ENCODE data around the gene RPS4Y2.

DNA sequence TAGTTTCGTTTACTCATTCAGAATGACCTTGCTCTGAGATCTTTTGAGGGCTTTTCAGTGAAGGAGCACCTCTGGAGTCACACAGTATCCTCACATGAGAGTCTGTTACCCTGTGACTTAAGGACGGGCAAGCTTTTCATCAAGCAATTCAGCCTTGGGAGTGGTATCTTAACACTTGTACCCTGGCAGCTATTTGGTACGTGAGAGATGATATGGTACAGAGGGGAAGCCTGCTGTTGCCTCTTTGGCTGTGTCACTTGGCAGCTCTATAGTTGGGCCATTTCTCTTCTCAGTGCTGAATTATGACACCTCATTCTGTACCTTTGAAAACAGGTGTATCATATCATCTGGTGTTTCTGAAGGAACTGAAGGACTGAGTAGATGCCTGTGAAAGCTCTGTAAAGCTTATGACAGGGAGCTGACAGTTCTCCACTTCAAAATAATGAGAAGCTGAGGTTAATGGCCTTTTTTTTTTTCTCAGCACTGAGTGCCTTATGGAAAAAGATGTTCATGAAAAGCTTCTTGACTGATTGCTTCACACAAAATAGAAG is 24.3 kb downstream of the RPS4Y2 start:
- no peak for TF ChIP-seq EZH2 (IDR thresholded peaks at IDR 0.05; ENCODE audit: borderline replicate concordance, low read depth, low read length, severe bottlenecking)
- TF ChIP-seq, protein P1, sequence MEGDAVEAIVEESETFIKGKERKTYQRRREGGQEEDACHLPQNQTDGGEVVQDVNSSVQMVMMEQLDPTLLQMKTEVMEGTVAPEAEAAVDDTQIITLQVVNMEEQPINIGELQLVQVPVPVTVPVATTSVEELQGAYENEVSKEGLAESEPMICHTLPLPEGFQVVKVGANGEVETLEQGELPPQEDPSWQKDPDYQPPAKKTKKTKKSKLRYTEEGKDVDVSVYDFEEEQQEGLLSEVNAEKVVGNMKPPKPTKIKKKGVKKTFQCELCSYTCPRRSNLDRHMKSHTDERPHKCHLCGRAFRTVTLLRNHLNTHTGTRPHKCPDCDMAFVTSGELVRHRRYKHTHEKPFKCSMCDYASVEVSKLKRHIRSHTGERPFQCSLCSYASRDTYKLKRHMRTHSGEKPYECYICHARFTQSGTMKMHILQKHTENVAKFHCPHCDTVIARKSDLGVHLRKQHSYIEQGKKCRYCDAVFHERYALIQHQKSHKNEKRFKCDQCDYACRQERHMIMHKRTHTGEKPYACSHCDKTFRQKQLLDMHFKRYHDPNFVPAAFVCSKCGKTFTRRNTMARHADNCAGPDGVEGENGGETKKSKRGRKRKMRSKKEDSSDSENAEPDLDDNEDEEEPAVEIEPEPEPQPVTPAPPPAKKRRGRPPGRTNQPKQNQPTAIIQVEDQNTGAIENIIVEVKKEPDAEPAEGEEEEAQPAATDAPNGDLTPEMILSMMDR (IDR thresholded peaks at IDR 0.05; ENCODE audit: borderline replicate concordance, extremely low read depth, low read length, poor library complexity, severe bottlenecking), result no peak

Data from DND-41 (cell line).